DMS 273 (cell line): ENCODE results near the gene ZNF669.

Experiments used
- DNase-seq: peaks from one replicate; lab custom pipeline; 2025; ENCODE audit not compliant: unreplicated experiment; lab: John Stamatoyannopoulos, UW

The ZNF669 gene

DNA sequence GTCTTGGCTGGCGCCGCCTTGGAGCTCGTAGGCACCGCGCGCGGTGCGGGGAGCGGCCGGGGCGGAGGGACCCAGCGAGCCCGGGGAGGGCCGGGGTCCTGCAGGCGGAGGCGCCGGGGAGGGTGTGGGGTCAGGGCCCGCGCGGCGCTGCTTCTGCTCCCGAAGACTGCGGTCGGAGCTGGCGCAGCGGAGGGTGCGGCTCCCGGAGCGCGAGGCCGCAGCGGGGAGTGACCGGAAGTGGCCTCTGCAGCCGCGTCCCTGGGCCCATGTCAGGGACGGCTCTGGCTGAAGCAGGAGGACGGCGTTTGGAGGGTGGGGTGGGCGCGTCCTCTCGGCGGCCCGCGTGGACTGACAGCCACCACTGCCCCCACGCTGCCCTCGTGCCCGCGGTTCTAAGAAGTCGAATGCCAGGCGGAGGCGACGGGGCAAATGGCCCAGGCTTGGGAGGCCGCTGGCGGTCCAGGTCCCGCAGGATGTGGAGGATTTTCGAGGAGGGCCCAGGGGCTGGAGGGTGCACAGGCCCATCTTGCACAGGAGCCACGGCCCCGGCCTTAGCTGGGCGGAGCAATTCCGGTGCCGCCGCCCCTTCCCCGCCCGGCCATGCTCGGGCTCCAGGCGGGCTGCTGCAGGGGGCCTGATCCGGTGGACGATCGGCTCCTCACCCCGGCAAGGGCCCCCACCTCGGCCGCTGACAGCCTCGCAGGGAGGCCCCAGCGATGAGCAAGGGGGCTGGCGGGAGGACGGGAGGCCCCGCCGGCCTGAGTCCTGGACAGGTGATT is 7.7 kb upstream of the ZNF669 start:
- peak; percentile 69 for DNase-seq

DNA sequence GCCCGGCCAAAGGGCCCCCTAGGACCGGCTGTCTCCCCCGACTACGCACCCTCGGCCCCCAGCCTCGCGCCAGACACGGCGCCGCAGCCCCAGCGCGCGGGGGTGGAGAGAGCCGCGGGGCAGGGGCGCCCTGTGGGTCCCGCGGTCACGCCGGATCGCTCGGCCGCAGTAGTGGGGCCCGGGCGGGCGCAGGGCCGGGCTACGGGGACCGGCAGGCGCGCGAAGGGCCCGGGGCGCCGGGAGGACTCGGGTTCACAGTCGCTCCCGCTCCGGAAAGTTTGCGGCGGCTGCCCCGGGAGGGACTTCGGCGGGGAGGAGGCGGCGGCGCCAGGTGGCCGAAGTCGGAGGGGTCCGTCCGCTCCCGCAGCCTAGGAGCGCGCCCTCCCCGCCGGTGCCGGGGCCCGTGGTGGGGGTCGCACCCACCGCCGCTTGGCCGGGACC is 7.1 kb upstream of the ZNF669 start:
- DNase-seq: peak; percentile 66

- DNase-seq: no peak
Observed at GRCh38 chr1:247110627-247111258, 6.6 kb upstream of the ZNF669 start.

DNA sequence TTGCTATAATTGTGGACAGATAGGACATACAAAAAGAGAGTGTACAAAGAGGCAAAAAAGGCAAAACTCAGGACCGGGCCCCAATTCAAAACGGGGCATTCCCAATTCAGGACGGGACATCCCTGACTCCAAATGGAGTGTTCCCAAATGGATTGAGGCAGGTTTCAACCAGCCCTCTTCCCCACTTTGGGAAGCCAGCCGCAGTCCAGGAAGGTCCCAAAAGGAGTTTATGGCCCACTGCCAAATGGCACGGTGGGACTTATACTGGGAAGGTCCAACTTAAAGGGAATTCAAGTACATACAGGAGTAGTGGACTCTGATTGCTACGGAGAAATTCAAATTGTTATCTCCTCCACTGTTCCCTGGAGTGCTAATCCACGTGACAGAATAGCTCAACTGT is 3.5 kb upstream of the ZNF669 start:
- no peak for DNase-seq

GRCh38 chr1:247105966-247106365 is 1.8 kb upstream of the ZNF669 start:
- no peak for DNase-seq

GRCh38 chr1:247104965-247105364 is 809 bp upstream of the ZNF669 start:
- no peak for DNase-seq

DNA sequence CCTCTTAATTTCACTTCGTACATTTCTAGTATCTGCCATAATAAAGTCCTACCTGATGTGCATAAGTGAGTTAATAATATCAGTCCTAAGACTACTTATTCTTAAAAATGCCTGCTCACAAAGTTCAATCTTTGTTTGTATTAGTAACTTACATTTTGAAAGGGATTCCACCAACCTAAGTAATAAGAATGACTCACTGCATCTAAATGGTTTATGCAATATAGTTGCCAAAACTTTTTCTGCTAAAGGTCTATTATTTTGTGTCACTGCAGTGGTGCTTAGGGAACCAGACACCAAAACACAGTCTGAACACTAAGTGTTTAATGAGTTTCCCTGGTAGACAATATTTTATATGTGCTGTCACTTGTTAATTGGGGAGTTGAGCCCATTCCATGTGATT is 1.8 kb downstream of the ZNF669 start:
- DNase-seq: no peak

DNA sequence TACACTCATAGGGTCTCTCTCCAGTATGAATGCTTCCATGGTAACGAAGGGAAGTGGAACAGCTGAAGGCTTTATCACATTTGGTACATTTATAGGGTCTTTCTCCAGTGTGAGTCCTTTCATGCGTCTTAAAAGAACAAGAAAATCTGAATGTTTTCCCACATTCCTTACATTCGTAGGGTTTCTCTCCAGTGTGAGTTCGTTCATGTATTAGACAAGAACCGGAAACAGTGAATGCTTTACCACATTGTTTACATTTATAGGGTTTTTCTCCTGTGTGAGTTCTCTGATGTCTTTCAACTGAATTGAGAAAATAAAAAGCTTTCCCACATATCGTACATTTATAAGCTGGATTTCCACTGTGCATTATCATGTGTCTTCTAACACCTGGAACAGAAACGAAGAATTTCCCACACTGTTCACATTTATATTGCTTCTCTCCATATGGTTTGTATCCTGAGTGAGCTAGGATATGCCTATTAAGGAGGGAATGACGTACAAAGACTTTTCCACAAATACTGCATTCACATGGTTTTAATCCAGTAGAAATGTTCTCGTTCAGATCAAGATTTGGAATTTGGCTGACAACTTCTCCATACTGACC is 3.4 kb downstream of the ZNF669 start:
- no peak for DNase-seq

- no peak for DNase-seq
Observed at GRCh38 chr1:247096958-247097357, 7.2 kb downstream of the ZNF669 start.

DNA sequence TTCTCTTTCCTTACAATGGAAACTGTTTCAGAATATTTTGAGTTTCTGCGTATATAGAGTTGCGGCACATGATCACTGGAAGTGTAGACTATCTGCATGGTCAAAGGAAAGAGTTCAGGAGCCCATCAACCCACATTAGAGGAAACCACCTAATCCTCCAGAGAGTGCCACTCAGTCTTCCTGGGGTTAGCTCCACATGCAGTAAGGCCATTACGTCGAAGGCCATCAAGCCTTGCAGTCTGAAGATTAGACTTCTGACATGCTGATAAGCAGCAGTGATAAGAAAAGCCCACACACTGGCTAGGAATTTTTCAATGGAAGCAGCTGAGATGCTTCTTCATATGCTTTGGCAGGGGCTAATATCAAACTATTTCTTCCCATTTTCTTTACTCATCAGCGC is 7.6 kb downstream of the ZNF669 start:
- no peak for DNase-seq

GRCh38 chr1:247096112-247096511 is 8.0 kb downstream of the ZNF669 start:
- DNase-seq: no peak

DNA sequence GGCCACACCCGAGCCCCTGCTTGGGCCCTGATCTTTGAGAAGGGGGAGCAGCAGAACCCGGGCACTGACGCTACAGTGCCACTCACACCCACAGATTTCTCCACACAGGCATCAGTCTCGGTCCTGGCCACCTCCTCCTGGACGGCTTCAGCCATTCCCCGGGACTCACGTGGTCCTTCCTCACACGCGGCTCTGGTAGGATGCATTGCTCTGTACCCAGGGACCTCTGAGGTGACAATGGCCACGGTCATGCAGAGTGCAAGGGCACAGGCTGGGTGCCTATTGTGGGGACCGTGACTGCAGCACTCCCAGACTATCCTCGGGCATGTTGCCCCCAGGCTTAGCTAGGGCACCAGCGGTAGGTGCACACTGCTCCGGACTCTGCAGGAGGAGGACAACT is 13.7 kb downstream of the ZNF669 start:
- DNase-seq: no peak

GRCh38 chr1:247089616-247090375 is 14.4 kb downstream of the ZNF669 start:
- DNase-seq: peak; percentile 67

DNA sequence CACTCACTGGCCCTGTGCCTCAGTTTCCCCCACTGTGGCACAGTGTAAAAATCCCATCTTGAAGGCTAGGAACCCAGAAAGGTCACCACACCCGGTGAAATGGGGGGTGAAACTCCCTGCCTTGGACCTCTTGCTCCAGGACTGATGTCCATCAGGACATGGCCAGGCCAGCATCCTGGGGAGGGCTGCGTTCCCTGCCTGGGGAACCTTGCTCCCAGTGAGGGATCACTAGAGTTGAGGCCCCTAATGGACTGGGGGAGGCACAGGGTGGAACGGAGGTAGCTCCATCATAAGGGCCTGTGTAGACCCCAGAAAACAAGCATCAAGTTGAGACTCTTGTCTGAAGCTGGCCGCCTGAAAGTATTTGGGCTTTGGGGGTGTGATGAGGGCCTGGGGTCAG is 15.2 kb downstream of the ZNF669 start:
- DNase-seq: no peak

DNA sequence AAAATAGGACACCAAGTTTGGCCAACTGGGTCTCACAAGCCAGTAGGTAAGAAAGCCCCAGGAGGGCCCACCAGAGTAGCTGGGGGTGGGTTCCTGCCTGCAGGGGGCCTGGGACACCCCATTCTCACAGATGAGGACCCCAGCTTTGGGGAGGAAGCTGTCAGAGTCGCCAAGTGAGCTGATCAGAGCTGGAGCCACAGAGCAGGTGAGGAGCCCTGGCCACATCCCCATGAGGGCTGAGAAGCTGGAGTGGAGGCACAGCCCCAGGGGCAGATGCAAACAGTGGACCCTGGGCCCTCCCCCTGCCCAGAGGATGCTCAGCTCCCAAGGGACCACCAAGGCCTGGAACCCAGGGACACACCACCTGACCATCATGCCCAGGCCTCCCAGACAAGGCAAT is 16.9 kb downstream of the ZNF669 start:
- no peak for DNase-seq

GRCh38 chr1:247085310-247085709 is 18.8 kb downstream of the ZNF669 start:
- DNase-seq: no peak

GRCh38 chr1:247084771-247085170 is 19.4 kb downstream of the ZNF669 start:
- no peak for DNase-seq

GRCh38 chr1:247079141-247079874 is 24.8 kb downstream of the ZNF669 start:
- peak; percentile 40 for DNase-seq

- DNase-seq: peak; percentile 100
Observed at GRCh38 chr1:247078258-247079140, 25.7 kb downstream of the ZNF669 start, which contains the start of gene ZNF670. Gene ZNF670 (minus strand): TSS chr1:247078811. CDS start chr1:247078596, 215 bp downstream.

DNA sequence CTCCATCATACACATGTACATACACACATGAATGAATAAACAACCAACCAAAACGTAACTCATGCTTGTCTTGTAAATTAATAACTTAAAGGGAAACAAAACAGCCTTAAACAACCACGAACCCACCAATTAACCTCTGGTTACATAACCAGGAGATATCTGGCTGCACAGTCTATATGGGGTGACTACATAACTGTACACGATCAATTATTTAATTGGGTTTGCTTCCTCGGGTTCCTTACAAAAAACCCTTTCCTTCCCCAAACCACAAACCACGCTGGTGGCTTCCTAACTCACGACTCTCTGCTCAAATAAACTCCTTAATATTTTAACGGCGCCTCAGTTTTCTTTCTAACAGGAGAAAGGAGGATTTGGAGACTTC is 26.3 kb downstream of the ZNF669 start:
- DNase-seq: peak; percentile 39
